Measurements from ENCODE around the gene KLRF1.

KLRF1 gene

GRCh38 chr12:9797722-9798619 lies 29.3 kb upstream of the KLRF1 start:
- peak; percentile 81 for TF ChIP-seq CTCF (IDR thresholded peaks at IDR 0.05)

- TF ChIP-seq CTCF (IDR thresholded peaks at IDR 0.05): no peak
Observed at GRCh38 chr12:9799961-9800360, 27.3 kb upstream of the KLRF1 start.

- TF ChIP-seq CTCF (IDR thresholded peaks at IDR 0.05): no peak
Observed at GRCh38 chr12:9805883-9806282, 21.4 kb upstream of the KLRF1 start.

GRCh38 chr12:9806714-9807113 lies 20.6 kb upstream of the KLRF1 start:
- no peak for TF ChIP-seq CTCF (IDR thresholded peaks at IDR 0.05)

- TF ChIP-seq CTCF (IDR thresholded peaks at IDR 0.05): no peak
Observed at GRCh38 chr12:9808504-9808903, 18.8 kb upstream of the KLRF1 start.

- TF ChIP-seq CTCF (IDR thresholded peaks at IDR 0.05): no peak
Observed at GRCh38 chr12:9809338-9809737, 17.9 kb upstream of the KLRF1 start.

- TF ChIP-seq CTCF (IDR thresholded peaks at IDR 0.05): no peak
Observed at GRCh38 chr12:9809866-9810265, 17.4 kb upstream of the KLRF1 start.

Measured in LNCAP (cell line).